GM18511 (cell line): Measurements from ENCODE around the gene MICAL3.

Source experiments
- ATAC-seq: cut with Tn5 transposase; IDR thresholded peaks from one replicate; pipeline ENCODE4 v1.9.1; 2021; ENCODE audit warnings: mild to moderate bottlenecking, moderate library complexity; ENCODE audit not compliant: unreplicated experiment

MICAL3 gene

DNA sequence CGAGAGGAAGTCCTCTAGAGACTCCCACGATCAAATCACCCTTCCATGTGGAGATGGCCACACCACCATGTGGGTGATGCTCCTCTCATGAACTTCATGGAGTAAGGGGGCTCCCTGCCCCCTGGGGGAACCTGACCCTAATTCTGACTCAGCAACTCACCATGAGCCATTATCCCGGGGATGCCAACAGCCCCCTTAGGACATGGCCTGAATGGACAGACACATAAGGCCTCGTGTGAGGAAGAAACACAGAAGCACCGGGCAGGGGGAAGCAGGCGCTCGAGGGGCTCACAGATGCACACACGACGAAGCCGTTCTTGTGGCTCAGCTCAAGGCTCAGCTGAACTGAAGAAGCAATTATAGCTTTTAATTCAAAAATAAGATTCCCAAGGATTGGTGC lies 150.6 kb downstream of the MICAL3 start:
- no peak for ATAC-seq

- ATAC-seq: no peak
Measured at GRCh38 chr22:17873116-17873515, 151.2 kb downstream of the MICAL3 start.

DNA sequence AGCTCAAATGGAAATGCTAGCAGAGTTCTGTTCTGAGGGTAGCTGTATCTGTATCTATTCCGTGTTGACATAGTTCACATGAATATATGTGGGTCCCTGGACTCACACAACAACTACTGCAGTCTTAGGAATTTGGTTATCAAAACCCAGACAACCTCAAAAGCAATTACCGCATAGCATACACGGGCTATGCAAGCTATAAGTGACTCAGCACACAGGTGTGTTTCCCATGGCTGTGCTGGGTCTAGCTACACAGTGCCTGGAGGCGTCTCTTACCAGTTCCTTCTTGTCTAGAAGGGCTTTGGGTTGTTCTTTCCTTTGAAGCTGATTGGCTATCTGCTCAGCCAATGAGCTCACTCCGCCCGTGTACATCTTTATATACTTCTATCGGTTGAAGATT lies 151.9 kb downstream of the MICAL3 start:
- ATAC-seq: no peak

GRCh38 chr22:17871726-17872458 lies 152.5 kb downstream of the MICAL3 start:
- no peak for ATAC-seq

- ATAC-seq: no peak
Measured at GRCh38 chr22:17870407-17870806, 154.0 kb downstream of the MICAL3 start.

GRCh38 chr22:17869285-17870096 lies 154.9 kb downstream of the MICAL3 start:
- ATAC-seq: no peak

DNA sequence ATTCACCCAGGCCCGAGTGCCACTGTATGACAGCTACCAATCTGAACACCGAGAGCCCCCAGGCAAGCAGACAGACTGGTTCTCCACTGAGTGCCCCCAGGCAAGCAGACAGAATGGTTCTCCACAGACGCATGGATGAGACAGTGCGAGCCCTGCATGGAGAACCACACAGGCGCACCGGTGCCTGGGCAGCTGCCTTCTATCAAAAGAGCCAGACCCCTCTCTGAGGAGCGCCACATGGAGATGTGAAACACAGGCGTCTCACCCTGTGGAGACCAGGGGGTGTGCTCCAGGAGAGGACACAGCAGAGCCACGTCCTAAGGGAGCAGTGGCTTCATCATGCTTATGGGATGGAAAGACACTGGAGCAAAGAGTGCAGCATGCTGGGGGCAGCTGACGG lies 155.6 kb downstream of the MICAL3 start:
- ATAC-seq: no peak

DNA sequence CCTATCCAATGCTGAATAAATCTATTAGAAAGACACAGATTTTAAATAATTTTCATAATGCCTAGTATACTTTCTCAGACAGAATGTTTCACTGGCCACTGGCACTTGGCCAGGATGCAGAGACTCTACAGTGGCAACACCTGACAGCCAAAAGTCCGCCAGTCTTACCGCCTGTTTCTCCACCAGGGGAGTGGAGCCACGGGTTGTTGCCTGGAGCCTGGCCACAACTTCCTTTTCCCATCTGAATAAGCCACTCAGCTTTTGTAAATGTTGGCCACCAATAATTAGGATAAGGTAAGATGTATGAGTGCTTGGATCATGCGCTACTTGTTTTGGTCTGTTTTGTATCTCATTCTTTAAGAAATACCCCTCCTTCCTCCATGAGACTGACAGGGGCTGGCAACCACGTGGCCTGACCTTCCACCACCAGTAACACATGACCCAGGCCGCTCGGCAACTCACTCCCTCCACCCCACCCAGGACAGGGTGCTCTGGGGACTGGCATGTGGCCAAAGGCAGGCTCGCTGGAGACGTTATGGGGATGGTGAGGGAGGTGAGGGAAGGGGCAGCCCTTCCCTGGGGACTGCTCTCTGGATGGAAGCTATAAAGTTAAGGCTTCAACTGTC lies 157.1 kb downstream of the MICAL3 start:
- ATAC-seq: no peak

GRCh38 chr22:17866621-17867020 lies 157.7 kb downstream of the MICAL3 start:
- ATAC-seq: no peak

DNA sequence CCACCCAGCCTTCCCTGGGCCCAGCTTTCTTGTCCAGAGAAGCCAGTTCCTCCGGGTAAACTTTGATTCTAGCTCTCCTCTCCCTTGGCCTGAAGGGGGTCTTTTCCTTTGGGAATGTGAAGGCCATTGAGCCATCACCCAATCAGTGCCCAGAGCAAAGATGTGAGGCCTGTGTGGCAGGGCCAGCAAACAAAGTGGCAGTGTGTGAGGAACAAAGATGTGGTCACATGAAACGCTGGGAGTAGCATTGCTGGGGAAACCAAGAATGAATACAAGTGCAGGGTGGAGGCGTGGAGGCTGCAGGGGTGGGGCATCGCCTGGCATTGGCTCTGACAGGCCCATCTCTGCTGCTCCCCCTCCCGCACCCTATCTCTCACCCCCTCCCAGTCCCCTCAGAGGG lies 158.2 kb downstream of the MICAL3 start:
- no peak for ATAC-seq

- no peak for ATAC-seq
Measured at GRCh38 chr22:17865183-17866055, 158.9 kb downstream of the MICAL3 start.

GRCh38 chr22:17864398-17865182 lies 159.8 kb downstream of the MICAL3 start:
- no peak for ATAC-seq

DNA sequence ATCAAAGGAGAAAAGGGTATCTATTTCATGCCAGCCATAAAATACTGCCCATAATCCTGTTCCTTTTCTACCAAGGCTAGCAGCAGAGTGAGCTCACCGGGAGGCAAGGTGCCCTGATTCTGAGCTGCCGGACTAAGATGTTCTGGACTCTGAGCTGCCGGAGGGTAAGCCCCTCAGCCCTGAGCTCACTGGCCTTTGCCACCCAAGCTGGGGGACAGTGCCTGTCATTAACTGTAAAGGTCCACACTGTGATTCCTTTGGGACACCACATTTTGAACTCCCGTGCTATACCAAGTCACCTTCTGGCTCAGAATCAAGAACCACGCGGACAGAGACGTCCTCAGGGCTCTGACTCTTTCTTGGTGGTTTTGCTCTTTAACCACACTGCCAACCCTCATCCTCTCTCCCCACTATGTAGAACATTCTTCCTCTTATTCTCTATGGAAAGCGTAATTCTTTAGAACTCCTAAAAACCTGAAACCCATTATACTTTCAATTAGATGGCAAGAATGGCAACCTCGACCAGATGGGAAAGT lies 161.6 kb downstream of the MICAL3 start:
- ATAC-seq: no peak

- no peak for ATAC-seq
Measured at GRCh38 chr22:17861909-17862308, 162.5 kb downstream of the MICAL3 start.

DNA sequence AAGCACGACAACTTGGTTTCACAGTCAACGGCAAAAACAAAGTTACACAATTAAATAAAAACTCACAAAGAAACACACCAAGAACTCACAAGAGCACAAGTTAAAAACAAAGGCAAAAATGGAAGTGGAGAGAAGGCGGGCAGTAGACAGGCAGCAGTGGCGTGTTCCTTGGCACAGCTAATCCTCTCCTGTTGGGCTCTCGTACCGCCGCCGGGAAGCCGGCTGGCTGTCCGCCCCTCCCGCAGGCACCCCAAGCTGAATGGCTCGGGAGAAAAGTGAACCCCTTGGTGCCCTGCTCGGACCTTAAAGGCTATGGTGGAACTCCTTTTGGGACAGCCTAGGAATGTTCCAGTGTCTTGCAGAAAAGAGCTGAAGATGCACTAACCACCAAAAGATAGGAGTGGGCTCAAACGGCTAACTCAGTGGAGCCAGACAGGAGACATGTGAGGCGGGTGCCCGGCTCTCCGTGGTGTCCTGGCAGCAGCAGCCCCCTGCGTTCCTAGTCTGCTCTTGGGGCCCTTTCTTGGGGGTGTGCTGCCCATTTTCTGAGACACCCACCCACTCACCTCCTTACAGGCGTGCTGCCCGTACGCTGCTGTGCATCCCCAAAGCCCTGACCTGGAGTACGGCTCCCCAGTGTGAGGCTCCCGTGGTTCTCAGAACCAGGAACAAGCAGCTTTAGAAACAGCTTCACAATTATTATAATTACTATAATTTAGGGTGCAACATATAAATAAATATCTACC lies 164.0 kb downstream of the MICAL3 start:
- no peak for ATAC-seq

GRCh38 chr22:17858033-17858432 lies 166.3 kb downstream of the MICAL3 start:
- no peak for ATAC-seq

GRCh38 chr22:17855572-17856290 lies 168.6 kb downstream of the MICAL3 start:
- no peak for ATAC-seq

GRCh38 chr22:17853073-17853472 lies 171.3 kb downstream of the MICAL3 start:
- no peak for ATAC-seq

DNA sequence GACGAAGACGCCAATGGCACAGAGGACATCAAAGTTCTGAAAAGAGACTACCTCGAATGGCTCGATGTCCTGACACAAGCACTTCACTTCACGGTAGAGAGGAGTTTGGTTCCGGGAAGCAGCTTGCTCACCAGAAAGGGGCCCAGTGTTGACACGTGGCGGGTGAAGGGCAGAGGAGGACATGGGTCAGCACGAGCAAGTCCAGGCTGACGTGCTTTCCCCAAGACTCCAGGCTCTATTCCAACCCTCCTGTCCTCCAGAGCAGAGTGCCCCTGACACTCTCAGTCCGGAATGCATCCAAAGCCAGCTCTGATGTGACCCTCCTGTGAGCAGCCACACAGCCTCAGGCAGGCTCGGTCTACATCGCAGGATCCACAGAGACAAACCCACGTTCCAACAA lies 172.6 kb downstream of the MICAL3 start:
- ATAC-seq: no peak
